NCI-H1417 (cell line): Measurements from ENCODE around the gene ANO4.

Source experiments
- DNase-seq, 3 experiments: peaks; one replicate each; lab custom pipeline; 2025; lab: John Stamatoyannopoulos, UW

ANO4 gene

DNA sequence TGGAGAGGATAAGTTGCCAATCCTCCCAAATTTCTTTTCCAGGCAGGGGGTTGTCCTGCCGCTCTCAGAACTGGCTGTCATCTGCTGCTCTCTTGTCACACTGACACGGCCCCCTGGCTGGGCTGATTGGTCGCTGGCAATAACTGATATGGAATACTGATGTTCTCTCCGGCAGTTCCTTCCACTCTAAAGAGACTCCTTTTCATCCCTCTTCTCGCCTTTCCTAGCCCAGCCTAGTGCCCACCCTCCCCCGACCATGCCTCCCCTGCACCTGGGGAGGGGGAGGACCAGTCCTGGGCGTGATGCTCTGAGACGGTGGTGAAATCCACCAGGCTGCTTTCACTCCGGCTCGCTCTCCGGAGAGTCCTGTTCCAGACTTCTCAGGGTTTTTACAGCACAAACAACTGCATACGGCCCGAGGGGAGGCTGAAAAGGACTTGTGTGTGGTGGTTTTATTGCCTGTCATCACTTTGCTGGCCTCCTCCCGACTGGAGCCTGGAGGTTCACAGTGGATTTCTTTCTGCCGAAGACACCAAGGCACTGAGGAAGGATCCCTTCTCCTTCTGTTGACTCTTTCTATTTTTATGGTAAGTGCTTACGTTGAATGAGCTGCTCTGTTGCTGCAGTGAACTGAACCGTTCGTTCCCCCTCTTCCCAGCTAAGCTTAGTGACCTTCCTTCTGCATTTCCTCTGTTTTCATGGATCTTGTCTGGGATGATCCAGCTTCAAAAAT, at the start of gene ANO4:
TSS of gene ANO4 (plus strand) at position 336 of the 733 bp plus-strand sequence. CDS start 107,010 bp downstream, outside the sequence.
- DNase-seq, result peak; percentile 62 to 82 (median 65)

GRCh38 chr12:100745378-100746071, 49.1 kb upstream of the ANO4 start:
- DNase-seq, result no peak

DNA sequence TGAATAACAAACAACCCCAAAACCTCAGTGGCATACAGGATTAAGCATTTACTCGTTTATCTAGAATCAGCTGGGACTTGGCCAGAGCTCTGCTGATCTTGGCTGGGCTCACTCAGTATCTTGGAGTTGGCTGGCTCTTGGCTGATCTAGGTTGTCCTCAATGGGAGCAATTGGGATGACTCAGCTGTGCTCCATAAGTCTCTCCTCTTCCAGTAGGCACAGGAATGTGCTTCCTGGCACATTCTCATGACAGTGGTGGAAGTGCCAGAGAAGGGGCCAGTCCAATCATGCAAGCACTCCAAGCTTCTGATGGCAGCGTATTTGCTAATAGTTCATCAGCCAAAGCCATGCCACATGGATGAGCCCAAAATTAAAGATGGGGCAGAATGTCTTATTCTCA, 41.7 kb upstream of the ANO4 start:
- DNase-seq, result no peak

DNA sequence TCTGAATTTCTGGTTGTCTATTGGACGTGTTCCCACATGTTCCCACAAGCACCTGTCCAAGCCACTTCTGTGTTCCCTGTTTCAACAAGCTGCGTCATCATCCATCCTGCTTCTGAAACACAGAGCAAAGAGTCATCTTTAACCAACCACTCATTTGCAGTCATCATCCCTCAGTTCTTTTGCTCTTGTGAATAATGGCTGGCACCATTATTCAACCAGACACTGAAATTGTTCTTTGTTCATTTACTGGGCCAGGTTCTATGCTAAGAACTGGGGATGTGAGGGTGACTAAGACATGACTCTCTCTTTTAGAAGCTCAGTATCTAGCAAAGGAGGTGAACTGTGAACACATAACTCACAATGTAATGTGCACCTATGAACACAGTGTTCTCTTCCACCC, 40.7 kb upstream of the ANO4 start:
- peak; percentile 28 to 71 (median 31) for DNase-seq

- DNase-seq, result peak in 2 of 3 experiments; percentile 54 to 86
Observed at GRCh38 chr12:100755186-100755585, 39.4 kb upstream of the ANO4 start.

- no peak for DNase-seq
Observed at GRCh38 chr12:100758083-100758482, 36.5 kb upstream of the ANO4 start.

- no peak for DNase-seq
Observed at GRCh38 chr12:100767371-100767770, 27.2 kb upstream of the ANO4 start.

DNA sequence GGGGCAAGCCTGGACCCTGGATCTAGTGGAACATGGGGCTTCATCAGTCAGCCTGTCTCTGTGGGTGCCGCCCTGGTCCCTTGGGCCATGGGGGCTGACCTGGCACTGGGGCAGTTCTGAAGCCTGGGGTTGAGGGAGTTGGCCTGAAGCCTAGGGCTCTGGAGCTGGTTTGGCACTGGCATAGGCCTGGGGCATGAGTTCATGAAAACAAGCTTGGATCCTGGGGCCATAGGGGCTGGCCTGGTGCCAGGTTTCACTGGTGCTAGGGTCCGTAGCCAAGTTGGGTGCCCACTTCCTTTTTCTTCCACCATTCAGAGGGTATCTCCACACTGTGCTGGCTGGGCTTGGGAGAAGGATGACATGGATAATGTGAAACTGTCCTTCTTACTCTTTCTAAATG, 26.6 kb upstream of the ANO4 start:
- no peak for DNase-seq

DNA sequence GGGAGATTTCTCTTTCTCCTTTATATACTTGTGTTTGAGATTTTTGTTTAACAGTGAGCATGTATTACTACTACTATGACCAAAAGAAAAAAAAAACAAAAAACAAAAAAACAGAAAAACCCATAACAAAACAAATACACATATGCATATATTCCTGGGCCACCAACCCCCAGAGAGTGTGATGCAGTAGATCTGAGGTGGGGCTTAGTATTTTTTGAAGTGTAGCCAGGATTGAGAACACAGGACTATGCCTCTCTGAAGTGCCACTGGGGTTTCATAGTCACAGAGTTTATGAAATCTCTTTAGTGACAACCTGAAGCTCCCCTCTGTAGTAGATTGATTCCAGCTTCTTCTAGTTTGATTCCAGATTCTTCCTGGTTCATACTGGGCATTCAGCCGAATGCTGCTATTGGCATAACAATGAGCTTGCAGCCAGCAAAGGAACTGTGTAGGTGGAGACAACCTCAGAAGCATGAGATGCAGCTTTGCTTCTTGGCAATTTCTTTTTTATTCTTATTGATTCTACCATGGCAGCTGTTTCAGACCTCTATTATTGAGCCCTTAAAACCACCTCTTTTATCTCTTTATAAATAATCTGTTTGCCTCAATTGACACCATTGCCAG, 15.5 kb upstream of the ANO4 start:
- DNase-seq, result no peak

GRCh38 chr12:100789146-100789545, 5.4 kb upstream of the ANO4 start:
- DNase-seq, result no peak

GRCh38 chr12:100789975-100790374, 4.6 kb upstream of the ANO4 start:
- no peak for DNase-seq

DNA sequence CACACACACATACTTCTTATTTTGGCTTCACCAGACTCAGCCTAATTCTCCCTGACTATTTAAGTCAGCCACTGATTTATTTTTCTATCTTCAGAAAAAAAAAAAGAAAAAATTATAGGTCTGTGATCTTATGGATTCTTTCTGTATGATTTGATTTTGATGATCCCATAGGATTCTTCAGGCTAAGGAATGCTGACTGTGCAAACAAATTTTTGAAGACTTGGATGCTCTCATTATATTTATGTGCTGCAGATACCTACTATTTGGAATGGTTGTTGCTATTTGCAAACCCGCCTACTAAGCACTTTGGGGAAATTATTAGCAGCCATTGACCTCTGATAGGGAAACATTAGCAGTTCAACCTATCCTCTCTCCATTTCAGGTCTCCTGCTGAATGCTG, 4.0 kb upstream of the ANO4 start:
- no peak for DNase-seq

GRCh38 chr12:100793182-100793581, 1.4 kb upstream of the ANO4 start:
- DNase-seq, result no peak

GRCh38 chr12:100795174-100795799, 711 bp downstream of the ANO4 start:
- DNase-seq, result peak; percentile 60 to 80 (median 62)

DNA sequence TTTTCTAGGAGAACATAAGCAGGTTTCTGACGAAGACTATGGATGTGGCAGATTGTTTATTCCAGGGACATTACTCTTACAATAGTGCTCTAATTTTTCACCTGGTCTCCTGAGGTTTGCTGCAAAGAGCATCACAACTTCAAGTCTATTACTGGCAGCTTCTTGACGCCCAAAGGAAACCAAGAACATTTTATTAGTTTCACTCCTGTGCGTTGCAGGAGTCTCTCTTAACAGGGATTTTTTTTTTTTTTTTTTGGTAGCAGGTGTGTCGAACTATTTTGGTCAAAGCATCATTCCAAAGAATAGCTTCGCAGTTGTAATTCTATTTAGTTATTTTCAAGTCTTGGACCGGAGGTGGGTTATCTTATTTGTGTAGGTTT, 1.2 kb downstream of the ANO4 start:
- DNase-seq, result no peak

DNA sequence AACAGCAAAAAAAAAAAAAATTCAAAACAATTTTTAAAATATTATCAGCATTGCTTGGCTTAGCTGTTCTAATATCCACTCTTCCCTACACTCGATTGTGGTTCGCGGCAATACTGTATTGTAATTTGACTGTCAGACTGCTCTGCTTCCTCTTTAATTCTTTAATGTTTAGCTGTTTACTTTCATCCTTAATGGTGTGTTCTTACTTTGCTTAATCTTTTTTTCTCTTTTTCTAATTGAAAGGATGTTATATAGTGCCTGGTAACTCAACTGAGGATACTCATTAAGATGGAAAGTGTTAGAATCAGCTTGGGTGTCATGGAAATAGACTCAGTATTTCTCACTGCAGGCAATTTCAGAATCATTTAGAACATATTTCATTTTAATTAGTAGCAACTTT, 2.0 kb downstream of the ANO4 start:
- no peak for DNase-seq

DNA sequence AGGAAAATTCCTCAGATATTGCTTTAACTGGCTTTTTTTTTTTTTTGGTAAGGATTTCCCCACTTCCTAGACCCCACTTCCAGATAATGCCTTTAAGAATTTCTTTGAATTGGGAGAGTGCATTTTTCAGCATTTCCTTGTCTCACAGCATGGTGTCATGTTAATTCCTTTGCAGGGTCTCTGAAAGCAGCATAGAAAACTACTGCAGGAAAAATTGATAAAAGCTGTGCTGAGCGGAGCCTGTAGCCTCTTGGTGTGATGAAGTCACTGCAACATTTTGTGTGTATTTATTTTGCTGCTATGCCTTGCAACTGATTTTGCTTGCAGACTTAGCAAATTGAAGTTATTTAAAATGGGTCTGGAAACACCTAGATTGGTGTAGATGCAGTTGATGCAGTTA, 2.7 kb downstream of the ANO4 start:
- DNase-seq, result no peak

- no peak for DNase-seq
Observed at GRCh38 chr12:100797786-100798185, 3.2 kb downstream of the ANO4 start.

DNA sequence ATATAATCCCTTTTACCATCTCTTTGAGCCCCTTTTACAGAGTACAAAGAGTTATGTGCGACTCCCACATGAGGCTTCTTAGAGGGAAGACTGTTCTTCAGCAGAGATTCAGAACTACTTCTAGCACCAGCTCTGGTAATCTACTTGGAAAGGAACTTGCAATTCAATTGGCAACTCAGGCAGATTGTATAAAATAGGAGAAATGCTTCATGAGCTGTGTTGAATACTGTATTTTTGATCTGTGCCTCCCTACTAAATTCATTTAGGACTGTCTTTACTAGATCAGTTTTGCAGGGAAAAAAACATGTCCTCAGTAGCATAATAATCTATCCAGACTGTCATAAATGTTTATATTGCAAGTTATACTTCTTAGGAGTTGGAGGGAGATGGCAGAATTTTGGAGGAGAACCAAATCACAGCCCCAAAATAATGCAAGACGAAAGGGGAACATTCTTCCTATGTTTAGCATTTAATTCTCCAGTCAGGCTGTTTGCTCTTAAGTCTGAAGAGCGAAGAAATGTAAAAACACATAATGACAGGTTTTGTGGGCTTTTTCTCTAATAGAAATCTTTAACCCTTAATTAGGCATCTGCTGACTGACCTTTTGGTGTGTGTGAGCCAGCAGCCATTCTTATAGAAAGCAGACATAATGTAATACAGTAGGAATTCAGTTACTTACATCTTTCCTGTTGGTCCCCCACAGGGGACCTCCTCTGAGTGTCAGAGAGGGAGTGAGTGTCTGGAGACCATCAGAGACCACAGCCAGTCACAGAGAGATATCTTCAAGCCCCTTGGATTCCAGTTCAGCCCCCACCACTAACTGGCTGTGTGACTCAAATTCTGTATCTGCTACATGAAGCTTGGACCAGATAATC, 3.9 kb downstream of the ANO4 start:
- no peak for DNase-seq

- no peak for DNase-seq
Observed at GRCh38 chr12:100799770-100800169, 5.2 kb downstream of the ANO4 start.

GRCh38 chr12:100800723-100801122, 6.1 kb downstream of the ANO4 start:
- no peak for DNase-seq

- no peak for DNase-seq
Observed at GRCh38 chr12:100801320-100801719, 6.7 kb downstream of the ANO4 start.
